Measurements from ENCODE around the gene HDC. TPM values are rescaled to one million over a fixed set of nuclear protein-coding genes. Genes with fewer than 3 reads are reported as not detected.

The HDC gene
- total RNA-seq, 1 donor from 2014 or later = not detected

DNA sequence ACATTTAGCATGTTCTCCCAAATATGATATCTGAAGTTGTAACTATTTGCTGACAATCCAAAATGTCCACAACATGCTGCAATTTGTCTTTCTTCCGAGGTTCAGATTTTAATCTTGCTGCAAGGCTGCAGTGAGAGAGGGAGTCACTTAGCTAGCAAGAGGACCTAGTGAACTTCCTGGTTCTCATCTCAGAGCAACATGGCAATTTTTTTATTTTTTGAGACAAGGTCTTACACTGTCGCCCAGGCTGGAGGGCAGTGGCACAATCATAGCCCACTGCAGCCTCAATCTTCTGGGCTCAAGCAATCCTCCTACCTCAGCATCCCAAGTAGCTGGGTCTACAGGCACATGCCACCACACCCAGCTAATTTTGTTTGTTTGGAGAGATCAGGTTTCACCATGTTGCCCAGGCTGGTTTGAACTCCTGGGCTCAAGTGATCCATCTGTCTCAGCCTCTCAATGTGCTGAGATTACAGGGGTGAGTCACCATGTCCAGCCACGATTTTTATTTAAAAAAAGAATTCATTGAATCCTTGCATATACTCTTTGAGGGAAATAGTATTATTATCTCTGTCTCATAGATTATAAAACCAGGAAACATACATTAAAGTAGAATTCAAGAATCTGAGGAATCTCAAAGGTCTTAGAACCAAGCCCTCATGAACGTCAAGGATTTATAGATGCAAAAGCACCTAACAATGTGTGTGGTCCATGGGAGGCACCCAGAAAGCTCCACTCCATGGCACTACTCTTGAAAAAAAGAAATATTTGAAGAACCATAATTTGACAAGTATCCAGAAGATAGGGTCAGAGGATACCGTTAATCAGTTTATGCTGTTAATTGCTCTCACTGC, 9.1 kb downstream of the HDC start:
- DNase-seq (ENCODE audit: low read depth, low spot score) = no peak

GRCh38 chr15:50252556-50252955, 13.0 kb downstream of the HDC start:
- DNase-seq (ENCODE audit: low read depth, low spot score) = no peak

DNA sequence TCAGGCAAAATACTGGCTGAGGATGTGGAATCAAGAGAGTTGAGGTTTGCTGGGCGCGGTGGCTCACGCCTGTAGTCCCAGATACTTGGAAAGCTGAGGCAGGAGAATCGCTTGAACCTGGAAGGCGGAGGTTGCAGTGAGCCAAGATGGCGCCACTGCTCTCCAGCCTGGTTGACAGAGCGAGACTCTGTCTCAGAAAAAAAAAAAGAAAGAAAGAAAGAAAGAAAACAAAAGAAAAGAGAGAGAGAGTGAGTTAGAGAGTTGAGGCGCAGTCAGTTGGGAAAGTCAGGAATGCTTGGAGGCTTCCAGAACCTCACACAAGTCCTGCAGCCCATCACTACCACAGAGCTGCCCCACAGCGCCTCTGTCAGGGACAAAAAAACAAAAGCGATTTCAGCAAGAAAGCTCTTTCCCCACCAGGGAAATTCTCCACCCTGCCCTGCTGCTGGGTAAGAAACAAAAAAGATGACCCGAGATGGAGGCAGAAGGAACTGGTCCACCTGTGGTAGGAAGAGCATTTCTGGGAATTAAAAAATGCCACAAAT, 13.8 kb downstream of the HDC start:
- no peak for DNase-seq (ENCODE audit: low read depth, low spot score)

DNA sequence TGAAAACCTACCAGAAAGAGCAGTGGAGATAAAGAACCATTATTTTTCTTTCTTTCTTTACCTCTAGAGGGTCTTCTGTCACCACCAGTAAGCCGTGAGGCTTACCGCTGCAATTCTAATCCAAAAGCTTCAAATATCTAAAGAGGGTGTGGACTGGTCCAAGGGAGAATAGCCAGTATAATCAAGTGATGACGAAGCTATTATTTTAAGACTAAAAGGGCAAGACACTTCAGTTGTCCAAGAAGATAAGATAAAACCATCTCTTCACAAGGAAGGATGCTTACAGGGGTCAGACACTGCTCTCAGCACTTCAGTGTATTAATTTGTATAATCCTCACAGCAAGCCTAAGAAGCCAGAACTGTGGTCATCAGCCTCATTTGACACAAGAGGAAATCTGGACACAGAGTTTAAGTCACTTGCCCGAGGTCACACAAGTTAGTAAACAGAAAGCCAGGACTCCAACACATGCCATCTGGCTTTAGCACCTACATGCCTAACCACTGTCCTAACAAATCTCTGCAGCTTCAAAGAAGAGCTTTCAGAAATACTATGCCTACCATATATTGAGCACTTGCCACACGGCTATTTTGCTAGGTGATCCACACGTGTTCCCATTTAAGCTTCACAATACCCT, 14.6 kb downstream of the HDC start:
- no peak for DNase-seq (ENCODE audit: low read depth, low spot score)

- DNase-seq (ENCODE audit: low read depth, low spot score) = no peak
Observed at GRCh38 chr15:50249704-50250103, 15.8 kb downstream of the HDC start.

GRCh38 chr15:50248994-50249582, 16.4 kb downstream of the HDC start:
- DNase-seq (ENCODE audit: low read depth, low spot score) = no peak

- no peak for DNase-seq (ENCODE audit: low read depth, low spot score)
Observed at GRCh38 chr15:50247819-50248655, 17.5 kb downstream of the HDC start.

GRCh38 chr15:50246631-50247030, 18.9 kb downstream of the HDC start:
- no peak for DNase-seq (ENCODE audit: low read depth, low spot score)

DNA sequence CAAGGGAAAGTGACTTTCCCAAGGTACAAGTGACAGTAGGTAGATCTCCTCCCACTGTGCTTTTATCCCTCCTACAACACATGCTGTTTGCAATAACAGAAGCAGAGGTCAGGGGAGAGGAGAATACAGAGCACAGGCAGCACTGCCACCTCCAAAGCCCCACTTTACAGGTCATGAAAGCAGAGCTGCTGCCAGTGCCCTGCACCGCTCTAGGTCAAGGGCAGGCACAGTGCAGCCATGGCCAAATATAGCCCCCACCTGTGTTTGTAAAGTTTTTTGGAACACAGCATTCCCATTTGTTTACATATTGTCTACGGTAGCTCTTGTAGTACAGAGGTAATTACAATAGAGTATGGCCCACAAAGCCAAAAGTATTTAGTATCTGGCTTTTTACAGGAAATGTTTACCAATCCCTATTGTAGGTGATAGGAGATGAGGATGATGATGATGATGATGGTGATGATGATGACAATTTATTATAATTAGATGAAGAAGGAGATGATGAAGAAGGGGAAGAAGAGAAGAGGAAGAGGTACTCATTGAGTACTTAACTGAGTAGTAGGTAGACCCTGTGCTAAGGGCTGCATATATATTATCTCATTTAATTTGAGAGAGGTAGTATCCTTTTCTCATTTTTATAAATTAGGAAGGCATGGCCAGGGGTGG, 20.4 kb downstream of the HDC start:
- no peak for DNase-seq (ENCODE audit: low read depth, low spot score)

DNA sequence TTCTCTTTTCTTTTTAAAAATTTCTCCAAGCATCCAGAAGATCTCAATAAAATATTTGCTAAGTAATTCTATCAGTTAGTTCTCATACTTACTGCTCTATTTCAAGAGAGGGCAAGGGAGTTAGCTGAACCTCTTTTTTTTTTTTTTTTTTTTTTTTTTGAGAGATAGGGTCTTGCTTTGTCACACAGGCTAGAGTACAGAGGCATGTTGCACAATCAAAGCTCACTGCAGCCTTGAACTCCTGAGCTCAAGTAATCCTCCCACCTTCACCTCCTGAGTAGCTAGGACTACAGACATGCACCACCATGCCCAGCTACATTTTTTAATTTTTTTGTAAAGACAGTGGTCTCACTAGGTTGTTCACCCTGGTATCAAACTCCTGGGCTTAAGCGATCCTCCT, 21.4 kb downstream of the HDC start:
- no peak for DNase-seq (ENCODE audit: low read depth, low spot score)

- DNase-seq (ENCODE audit: low read depth, low spot score) = no peak
Observed at GRCh38 chr15:50241684-50242450, 23.7 kb downstream of the HDC start.

GRCh38 chr15:50238255-50238654, 27.3 kb downstream of the HDC start:
- no peak for DNase-seq (ENCODE audit: low read depth, low spot score)

GRCh38 chr15:50236433-50236832, 29.1 kb downstream of the HDC start:
- no peak for DNase-seq (ENCODE audit: low read depth, low spot score)

- no peak for DNase-seq (ENCODE audit: low read depth, low spot score)
Observed at GRCh38 chr15:50235794-50236193, 29.7 kb downstream of the HDC start.

- DNase-seq (ENCODE audit: low read depth, low spot score) = no peak
Observed at GRCh38 chr15:50234764-50235163, 30.8 kb downstream of the HDC start.

- no peak for DNase-seq (ENCODE audit: low read depth, low spot score)
Observed at GRCh38 chr15:50233192-50233736, 32.3 kb downstream of the HDC start.

GRCh38 chr15:50232791-50233190, 32.7 kb downstream of the HDC start:
- no peak for DNase-seq (ENCODE audit: low read depth, low spot score)

GRCh38 chr15:50231761-50232160, 33.8 kb downstream of the HDC start:
- no peak for DNase-seq (ENCODE audit: low read depth, low spot score)

DNA sequence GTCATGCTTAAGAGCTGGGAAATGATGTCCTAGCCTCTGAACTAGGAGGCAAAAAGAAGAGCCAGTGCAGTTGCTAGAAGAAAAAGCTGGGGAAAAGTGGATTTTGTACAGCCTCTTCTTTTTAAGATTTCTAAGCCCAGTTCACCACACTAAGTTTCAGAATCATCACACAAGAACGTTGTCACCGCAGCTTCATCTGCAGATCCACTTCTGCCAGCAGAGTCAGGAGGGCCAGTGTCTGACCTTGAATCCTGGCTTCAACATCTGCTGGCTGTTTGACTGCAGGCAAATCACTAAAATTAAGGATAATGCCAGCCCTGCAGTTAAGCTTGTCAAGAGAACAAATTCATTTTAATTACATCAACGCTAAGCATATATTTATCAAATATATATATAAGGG, 36.2 kb downstream of the HDC start:
- no peak for DNase-seq (ENCODE audit: low read depth, low spot score)

DNA sequence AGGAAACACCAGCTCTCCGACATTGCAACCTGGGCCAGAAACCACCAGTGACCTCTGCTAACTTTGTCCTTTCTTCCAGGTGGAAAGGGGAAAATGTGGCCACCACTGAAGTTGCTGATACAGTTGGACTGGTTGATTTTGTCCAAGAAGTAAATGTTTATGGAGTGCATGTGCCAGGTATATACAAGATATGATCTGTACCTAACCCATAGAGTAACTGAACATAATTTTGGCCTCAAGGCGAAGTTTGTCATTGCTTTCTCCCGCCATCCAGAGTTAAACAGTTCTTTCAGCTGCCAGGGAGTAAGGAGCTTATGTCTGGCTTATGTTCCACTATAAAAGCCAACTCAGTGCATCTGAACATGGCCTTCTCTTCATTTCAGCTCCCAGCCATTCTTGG, 36.7 kb downstream of the HDC start:
- no peak for DNase-seq (ENCODE audit: low read depth, low spot score)

Data from pulmonary artery endothelial cell (primary cell).